ENCODE data around the gene SEC24C.

The SEC24C gene

DNA sequence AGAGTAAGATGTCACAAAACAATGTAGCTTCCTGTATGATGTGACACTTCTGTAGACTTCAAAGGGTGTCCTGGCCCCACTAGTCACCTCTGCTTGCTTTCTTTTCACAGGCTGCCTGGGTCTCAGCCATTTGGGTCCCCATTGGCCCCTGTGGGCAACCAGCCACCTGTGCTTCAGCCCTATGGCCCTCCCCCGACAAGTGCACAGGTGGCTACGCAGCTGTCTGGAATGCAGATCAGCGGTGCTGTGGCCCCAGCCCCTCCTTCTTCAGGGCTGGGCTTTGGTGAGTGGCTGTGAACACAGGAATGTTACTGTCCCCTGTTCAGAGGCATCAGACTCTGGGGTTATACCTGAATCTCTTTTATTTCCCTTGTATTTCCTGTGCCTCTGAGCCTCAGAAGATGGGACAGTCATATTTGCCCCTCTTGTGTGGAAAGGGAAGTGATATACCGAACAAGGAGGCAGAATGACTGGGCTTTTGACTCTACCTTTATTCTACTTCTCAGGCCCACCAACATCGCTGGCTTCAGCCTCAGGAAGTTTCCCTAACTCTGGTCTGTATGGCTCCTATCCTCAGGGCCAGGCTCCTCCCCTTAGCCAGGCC lies 15.4 kb downstream of the SEC24C start:
- Histone ChIP-seq H3K9ac (ENCODE audit: low read depth, low read length) (no peak overlapping the region), H3K27me3 (ENCODE audit: control insufficient read depth, insufficient read depth, low read length) (no peaks in the 10 kb centered on the region), H3K36me3 (ENCODE audit: insufficient read depth, low read length) (peaks cover 62% of the 10 kb centered on the region), H3K9me3 (replicated peaks; ENCODE audit: low read length) (no peaks in the 10 kb centered on the region), H3K4me3 (ENCODE audit: low read length) (no peak overlapping the region), H3K4me2 (ENCODE audit: low read length) (no peak overlapping the region), H3K4me1 (ENCODE audit: control insufficient read depth, insufficient read depth, low read length) (peaks cover 16% of the 10 kb centered on the region)

DNA sequence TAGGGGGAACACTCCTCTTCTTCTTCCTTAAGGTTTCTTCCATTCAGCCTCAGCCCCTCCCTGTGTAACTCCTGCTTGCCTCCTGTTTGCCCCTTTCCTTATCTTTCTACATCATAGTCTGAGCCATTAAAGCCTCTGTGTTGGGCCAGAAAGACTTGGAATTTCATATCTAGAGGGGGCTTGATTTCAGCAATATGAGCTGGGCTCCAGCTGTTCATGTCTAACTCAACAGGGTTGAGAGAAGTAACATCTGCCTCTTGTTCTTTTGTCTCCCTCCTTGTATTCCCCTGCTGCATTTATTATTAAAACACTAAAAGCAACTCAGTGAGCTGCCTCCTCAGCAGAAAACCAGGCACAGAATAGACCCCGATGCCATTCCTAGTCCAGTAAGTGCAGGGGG lies 17.6 kb downstream of the SEC24C start:
- Histone ChIP-seq H3K9me3 (replicated peaks; ENCODE audit: low read length) (no peaks in the 10 kb centered on the region), H3K4me1 (ENCODE audit: control insufficient read depth, insufficient read depth, low read length) (peaks cover 16% of the 10 kb centered on the region), H3K36me3 (ENCODE audit: insufficient read depth, low read length) (peaks cover 78% of the 10 kb centered on the region), H3K27me3 (ENCODE audit: control insufficient read depth, insufficient read depth, low read length) (no peaks in the 10 kb centered on the region), H3K9ac (ENCODE audit: low read depth, low read length) (no peak overlapping the region), H3K4me2 (ENCODE audit: low read length) (no peak overlapping the region), H3K4me3 (ENCODE audit: low read length) (no peak overlapping the region)

DNA sequence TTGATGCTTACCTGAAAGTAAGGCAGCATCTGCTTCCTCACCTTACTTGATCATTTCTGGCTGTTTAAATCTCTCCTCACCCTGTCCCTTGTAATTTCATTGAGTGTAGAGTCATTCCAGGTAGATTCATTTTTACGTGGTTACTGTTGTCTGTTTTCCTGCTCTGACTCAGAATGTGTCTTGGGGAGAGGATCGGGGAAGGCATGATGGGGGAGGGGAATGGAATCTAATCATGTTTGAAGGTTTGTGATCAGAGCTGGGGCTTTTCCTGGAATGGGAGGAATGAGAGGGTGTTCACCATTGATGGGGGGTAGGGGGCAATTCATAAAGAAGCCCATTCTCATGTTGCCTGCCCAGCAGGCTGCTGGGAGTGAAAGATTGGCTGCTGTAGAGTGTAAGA lies 18.7 kb downstream of the SEC24C start:
- Histone ChIP-seq H3K4me3 (ENCODE audit: low read length) (no peak overlapping the region), H3K36me3 (ENCODE audit: insufficient read depth, low read length) (peaks cover 83% of the 10 kb centered on the region), H3K9ac (ENCODE audit: low read depth, low read length) (no peak overlapping the region), H3K4me2 (ENCODE audit: low read length) (no peak overlapping the region), H3K9me3 (replicated peaks; ENCODE audit: low read length) (no peaks in the 10 kb centered on the region), H3K27me3 (ENCODE audit: control insufficient read depth, insufficient read depth, low read length) (no peaks in the 10 kb centered on the region), H3K4me1 (ENCODE audit: control insufficient read depth, insufficient read depth, low read length) (peaks cover 16% of the 10 kb centered on the region)

DNA sequence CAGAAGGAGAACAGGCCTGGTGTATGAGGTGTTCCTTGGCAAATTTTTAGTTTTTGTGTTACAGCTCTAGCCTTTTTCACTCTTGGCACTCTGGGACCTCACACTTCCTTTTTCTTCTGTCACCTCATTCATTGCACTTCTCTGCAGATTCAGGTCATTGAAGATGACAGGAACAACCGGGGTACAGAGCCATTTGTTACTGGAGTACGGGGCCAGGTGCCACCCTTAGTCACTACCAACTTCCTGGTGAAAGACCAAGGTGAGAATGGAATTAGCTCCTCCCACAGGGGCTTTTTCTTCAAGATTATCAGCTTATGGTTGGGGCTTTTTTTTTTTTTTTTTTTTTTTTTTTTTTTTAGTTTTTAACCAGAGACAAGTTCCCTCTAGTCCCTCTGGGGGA lies 19.2 kb downstream of the SEC24C start:
- H3K4me2 ChIP-seq (ENCODE audit: low read length), result no peak overlapping the region
- no peaks in the 10 kb centered on the region for H3K9me3 ChIP-seq (replicated peaks; ENCODE audit: low read length)
- peaks cover 16% of the 10 kb centered on the region for H3K4me1 ChIP-seq (ENCODE audit: control insufficient read depth, insufficient read depth, low read length)
- H3K27me3 ChIP-seq (ENCODE audit: control insufficient read depth, insufficient read depth, low read length), result no peaks in the 10 kb centered on the region
- peaks cover 85% of the 10 kb centered on the region for H3K36me3 ChIP-seq (ENCODE audit: insufficient read depth, low read length)
- H3K4me3 ChIP-seq (ENCODE audit: low read length), result no peak overlapping the region
- H3K9ac ChIP-seq (ENCODE audit: low read depth, low read length), result no peak overlapping the region

DNA sequence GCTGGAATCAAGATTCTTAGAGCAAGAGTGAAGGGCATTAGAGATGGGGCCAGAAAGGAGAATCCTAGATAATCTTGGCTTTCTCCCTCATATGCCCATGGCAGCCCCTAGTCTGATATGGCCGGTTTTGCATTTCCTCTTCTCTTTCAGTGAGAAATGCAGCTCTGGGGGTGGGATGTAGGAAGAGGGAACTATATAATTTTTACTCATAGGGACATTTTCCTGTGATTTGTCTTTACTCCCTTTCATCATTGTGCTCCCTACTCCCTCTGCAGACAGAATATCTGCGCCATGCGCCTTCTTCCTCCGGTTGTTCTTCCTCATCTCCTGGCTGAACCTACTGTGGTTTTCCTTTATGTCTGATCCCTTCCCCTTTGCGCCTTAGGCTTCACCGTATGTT lies 20.9 kb downstream of the SEC24C start:
- Histone ChIP-seq H3K4me3 (ENCODE audit: low read length) (no peak overlapping the region), H3K27me3 (ENCODE audit: control insufficient read depth, insufficient read depth, low read length) (no peaks in the 10 kb centered on the region), H3K36me3 (ENCODE audit: insufficient read depth, low read length) (peaks cover 85% of the 10 kb centered on the region), H3K9ac (ENCODE audit: low read depth, low read length) (no peak overlapping the region), H3K9me3 (replicated peaks; ENCODE audit: low read length) (no peaks in the 10 kb centered on the region), H3K4me2 (ENCODE audit: low read length) (no peak overlapping the region), H3K4me1 (ENCODE audit: control insufficient read depth, insufficient read depth, low read length) (peaks cover 16% of the 10 kb centered on the region)

DNA sequence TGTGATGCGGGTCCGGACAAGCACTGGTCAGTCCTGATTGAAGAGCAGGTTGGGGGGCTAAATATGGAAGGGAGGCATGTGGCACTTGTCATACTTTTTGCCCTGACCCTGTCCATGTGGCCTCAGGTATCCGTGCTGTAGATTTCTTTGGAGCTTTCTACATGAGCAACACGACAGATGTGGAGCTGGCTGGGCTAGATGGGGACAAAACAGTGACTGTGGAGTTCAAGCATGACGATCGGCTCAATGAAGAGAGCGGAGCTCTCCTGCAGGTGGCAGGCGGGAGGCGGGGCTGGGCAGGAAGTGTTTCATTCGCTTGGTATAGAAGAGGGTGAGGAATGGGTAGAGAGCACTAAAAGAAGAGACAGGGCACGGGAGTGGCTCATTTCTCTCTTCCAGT lies 24.7 kb downstream of the SEC24C start:
- Histone ChIP-seq H3K9me3 (replicated peaks; ENCODE audit: low read length) (no peaks in the 10 kb centered on the region), H3K4me1 (ENCODE audit: control insufficient read depth, insufficient read depth, low read length) (peaks cover 8% of the 10 kb centered on the region), H3K36me3 (ENCODE audit: insufficient read depth, low read length) (peaks cover 64% of the 10 kb centered on the region), H3K27me3 (ENCODE audit: control insufficient read depth, insufficient read depth, low read length) (no peaks in the 10 kb centered on the region), H3K9ac (ENCODE audit: low read depth, low read length) (no peak overlapping the region), H3K4me2 (ENCODE audit: low read length) (no peak overlapping the region), H3K4me3 (ENCODE audit: low read length) (no peak overlapping the region)

DNA sequence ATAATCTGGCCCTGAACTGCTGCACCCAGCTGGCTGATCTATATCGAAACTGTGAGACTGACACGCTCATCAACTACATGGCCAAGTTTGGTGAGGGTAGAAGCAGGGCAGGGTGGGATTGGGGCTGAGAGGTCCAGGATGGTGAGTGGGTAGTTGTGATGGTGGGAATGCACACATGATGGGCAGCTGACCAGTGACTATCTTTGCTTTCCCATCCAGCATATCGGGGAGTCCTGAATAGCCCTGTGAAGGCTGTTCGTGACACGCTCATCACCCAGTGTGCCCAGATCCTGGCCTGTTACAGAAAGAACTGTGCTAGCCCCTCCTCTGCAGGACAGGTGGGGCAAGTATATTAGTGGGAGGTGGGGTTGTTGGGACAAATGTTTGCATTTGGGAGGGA lies 25.2 kb downstream of the SEC24C start:
- Histone ChIP-seq H3K9me3 (replicated peaks; ENCODE audit: low read length) (no peaks in the 10 kb centered on the region), H3K27me3 (ENCODE audit: control insufficient read depth, insufficient read depth, low read length) (no peaks in the 10 kb centered on the region), H3K4me3 (ENCODE audit: low read length) (no peak overlapping the region), H3K9ac (ENCODE audit: low read depth, low read length) (no peak overlapping the region), H3K4me1 (ENCODE audit: control insufficient read depth, insufficient read depth, low read length) (peaks cover 11% of the 10 kb centered on the region), H3K4me2 (ENCODE audit: low read length) (no peak overlapping the region), H3K36me3 (ENCODE audit: insufficient read depth, low read length) (peaks cover 62% of the 10 kb centered on the region)

DNA sequence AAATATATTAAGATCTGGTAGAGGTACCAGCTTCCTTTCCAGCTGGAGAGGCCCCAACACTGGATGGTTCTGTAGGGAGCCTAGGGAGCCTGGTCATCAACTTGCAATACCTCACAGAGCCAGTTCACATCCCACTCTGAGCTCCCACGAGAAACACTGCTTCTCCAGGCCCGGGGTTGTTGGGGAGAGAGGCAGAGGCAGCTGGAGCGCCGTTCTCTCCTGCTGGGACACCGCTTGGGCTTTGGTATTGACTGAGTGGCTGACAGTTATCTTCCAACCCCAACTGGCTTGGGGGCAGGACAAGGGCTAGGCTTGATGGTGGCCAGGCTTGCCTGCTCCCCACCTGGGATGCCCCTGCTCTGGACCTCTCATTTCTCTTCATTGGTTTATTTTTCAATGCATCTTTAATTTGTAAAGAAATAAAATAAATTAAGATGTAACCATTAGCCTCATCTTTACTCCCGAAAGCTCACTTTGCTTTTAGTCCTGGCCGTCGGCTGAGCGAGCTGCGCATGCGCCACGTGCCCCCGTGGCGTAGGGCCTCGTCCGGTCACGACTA lies 27.6 kb downstream of the SEC24C start:
- H3K27me3 ChIP-seq (ENCODE audit: control insufficient read depth, insufficient read depth, low read length), result no peaks in the 10 kb centered on the region
- H3K4me2 ChIP-seq (ENCODE audit: low read length), result peak overlapping the region; percentile 98
- peaks cover 19% of the 10 kb centered on the region for H3K4me1 ChIP-seq (ENCODE audit: control insufficient read depth, insufficient read depth, low read length)
- H3K9me3 ChIP-seq (replicated peaks; ENCODE audit: low read length), result no peaks in the 10 kb centered on the region
- peak overlapping the region; percentile 92 for H3K4me3 ChIP-seq (ENCODE audit: low read length)
- H3K36me3 ChIP-seq (ENCODE audit: insufficient read depth, low read length), result peaks cover 52% of the 10 kb centered on the region
- peak overlapping the region; percentile 92 for H3K9ac ChIP-seq (ENCODE audit: low read depth, low read length)

DNA sequence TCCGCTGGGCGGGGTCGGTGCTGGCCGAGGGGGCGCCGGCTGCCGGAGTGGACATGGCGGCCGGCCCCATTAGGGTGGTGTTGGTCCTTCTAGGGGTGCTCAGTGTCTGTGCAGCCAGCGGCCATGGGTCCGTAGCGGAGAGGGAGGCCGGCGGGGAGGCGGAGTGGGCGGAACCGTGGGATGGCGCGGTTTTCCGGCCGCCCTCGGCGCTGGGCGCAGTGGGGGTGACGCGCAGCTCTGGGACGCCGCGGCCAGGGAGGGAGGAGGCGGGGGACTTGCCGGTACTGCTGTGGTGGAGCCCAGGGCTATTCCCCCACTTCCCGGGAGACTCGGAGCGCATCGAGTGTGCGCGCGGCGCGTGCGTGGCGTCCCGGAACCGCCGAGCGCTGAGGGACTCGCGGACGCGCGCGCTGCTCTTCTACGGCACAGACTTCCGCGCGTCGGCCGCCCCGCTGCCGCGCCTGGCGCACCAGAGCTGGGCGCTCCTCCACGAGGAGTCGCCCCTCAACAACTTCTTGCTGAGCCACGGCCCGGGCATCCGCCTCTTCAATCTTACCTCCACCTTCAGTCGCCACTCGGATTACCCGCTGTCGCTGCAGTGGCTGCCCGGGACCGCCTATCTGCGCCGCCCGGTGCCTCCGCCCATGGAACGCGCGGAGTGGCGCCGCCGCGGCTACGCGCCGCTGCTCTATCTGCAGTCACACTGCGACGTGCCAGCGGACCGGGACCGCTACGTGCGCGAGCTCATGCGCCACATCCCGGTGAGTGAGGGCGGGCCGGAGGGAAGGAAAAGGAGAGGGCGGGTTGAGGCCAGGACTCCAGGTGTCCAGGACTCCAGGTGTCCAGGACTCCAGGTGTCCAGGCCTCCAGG lies 28.3 kb downstream of the SEC24C start:
- no peaks in the 10 kb centered on the region for H3K9me3 ChIP-seq (replicated peaks; ENCODE audit: low read length)
- peak overlapping the region; percentile 98 for H3K4me2 ChIP-seq (ENCODE audit: low read length)
- H3K9ac ChIP-seq (ENCODE audit: low read depth, low read length), result peak overlapping the region; percentile 92
- peaks cover 47% of the 10 kb centered on the region for H3K36me3 ChIP-seq (ENCODE audit: insufficient read depth, low read length)
- no peaks in the 10 kb centered on the region for H3K27me3 ChIP-seq (ENCODE audit: control insufficient read depth, insufficient read depth, low read length)
- peak overlapping the region; percentile 92 for H3K4me3 ChIP-seq (ENCODE audit: low read length)
- H3K4me1 ChIP-seq (ENCODE audit: control insufficient read depth, insufficient read depth, low read length), result peaks cover 19% of the 10 kb centered on the region

DNA sequence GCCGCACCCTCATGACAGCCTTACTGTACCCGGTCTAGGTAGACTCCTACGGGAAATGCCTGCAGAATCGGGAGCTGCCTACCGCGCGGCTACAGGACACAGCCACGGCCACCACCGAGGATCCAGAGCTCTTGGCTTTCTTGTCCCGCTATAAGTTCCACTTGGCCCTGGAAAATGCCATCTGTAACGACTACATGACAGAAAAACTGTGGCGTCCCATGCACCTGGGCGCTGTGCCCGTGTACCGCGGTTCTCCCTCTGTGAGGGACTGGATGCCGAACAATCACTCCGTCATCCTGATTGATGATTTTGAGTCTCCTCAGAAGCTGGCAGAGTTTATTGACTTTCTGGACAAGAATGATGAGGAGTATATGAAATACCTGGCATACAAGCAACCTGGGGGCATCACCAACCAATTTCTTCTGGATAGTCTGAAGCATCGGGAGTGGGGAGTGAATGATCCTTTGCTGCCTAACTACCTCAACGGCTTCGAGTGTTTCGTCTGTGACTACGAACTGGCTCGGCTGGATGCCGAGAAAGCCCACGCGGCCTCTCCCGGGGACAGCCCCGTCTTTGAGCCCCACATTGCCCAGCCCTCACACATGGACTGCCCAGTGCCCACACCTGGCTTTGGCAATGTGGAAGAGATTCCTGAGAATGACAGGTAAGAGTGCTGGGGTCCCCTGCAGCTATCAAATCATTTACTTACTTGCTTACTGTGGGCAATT lies 29.1 kb downstream of the SEC24C start:
- Histone ChIP-seq H3K4me1 (ENCODE audit: control insufficient read depth, insufficient read depth, low read length) (peaks cover 19% of the 10 kb centered on the region), H3K4me3 (ENCODE audit: low read length) (peak overlapping the region; percentile 92), H3K27me3 (ENCODE audit: control insufficient read depth, insufficient read depth, low read length) (no peaks in the 10 kb centered on the region), H3K36me3 (ENCODE audit: insufficient read depth, low read length) (peaks cover 49% of the 10 kb centered on the region), H3K4me2 (ENCODE audit: low read length) (peak overlapping the region; percentile 98), H3K9me3 (replicated peaks; ENCODE audit: low read length) (no peaks in the 10 kb centered on the region), H3K9ac (ENCODE audit: low read depth, low read length) (peak overlapping the region; percentile 92)

DNA sequence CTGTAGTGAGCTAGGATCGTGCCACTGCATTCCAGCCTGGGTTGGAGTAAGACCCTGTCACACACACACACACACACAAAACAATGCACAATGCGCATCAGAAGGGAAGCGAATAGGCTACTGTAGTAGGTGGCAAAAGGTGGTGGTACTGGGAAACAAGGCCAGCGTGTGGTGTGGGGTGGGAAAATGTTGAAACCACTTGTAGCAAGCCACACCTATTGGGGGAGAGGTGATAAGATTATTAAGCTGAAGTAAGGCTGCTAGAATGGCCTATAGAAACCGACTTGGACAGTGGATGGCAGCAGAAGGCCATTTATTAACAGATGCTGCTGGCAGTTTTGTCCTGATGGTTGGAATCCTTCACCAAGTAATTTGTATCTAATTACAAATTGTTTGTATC lies 30.5 kb downstream of the SEC24C start:
- Histone ChIP-seq H3K9ac (ENCODE audit: low read depth, low read length) (peak overlapping the region; percentile 14), H3K9me3 (replicated peaks; ENCODE audit: low read length) (no peaks in the 10 kb centered on the region), H3K27me3 (ENCODE audit: control insufficient read depth, insufficient read depth, low read length) (no peaks in the 10 kb centered on the region), H3K4me2 (ENCODE audit: low read length) (peak overlapping the region; percentile 98), H3K4me1 (ENCODE audit: control insufficient read depth, insufficient read depth, low read length) (peaks cover 19% of the 10 kb centered on the region), H3K4me3 (ENCODE audit: low read length) (peak overlapping the region; percentile 92), H3K36me3 (ENCODE audit: insufficient read depth, low read length) (peaks cover 38% of the 10 kb centered on the region)

Data from skeletal muscle satellite cell (primary cell).